ENCODE data around the gene LSAMP.

The LSAMP gene

DNA sequence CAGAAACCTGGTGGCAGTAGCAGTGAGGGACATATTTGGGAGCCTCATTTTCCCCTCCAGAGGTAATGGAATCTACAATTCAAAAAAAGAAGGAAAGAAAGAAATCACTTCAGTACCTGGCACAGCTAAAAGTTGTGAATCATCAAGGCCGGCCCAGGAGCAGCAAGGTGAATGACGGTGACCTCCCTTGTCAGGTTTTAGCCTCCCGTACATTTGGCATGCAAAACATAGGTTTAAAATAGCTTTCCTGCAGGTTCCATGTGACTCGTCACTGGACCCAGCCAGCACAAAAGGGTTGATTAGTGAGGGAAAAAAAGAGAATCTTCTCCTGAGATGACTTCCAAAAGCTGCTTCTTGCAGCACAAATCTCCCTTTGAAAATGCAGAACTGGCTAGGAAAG is 394.2 kb downstream of the LSAMP start:
- Mint-ChIP-seq H3K4me1 (no peaks in the 10 kb centered on the region), H3K27ac (no peak overlapping the region), H3K4me3 (no peak overlapping the region), H3K9me3 (no peaks in the 10 kb centered on the region), H3K36me3 (ENCODE audit: low read depth) (no peaks in the 10 kb centered on the region), H3K27me3 (ENCODE audit: low read depth, poor library complexity) (peaks cover 3% of the 10 kb centered on the region)
- TF ChIP-seq, protein P1, sequence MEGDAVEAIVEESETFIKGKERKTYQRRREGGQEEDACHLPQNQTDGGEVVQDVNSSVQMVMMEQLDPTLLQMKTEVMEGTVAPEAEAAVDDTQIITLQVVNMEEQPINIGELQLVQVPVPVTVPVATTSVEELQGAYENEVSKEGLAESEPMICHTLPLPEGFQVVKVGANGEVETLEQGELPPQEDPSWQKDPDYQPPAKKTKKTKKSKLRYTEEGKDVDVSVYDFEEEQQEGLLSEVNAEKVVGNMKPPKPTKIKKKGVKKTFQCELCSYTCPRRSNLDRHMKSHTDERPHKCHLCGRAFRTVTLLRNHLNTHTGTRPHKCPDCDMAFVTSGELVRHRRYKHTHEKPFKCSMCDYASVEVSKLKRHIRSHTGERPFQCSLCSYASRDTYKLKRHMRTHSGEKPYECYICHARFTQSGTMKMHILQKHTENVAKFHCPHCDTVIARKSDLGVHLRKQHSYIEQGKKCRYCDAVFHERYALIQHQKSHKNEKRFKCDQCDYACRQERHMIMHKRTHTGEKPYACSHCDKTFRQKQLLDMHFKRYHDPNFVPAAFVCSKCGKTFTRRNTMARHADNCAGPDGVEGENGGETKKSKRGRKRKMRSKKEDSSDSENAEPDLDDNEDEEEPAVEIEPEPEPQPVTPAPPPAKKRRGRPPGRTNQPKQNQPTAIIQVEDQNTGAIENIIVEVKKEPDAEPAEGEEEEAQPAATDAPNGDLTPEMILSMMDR (IDR thresholded peaks at IDR 0.05): no peak
- no peak for DNase-seq

DNA sequence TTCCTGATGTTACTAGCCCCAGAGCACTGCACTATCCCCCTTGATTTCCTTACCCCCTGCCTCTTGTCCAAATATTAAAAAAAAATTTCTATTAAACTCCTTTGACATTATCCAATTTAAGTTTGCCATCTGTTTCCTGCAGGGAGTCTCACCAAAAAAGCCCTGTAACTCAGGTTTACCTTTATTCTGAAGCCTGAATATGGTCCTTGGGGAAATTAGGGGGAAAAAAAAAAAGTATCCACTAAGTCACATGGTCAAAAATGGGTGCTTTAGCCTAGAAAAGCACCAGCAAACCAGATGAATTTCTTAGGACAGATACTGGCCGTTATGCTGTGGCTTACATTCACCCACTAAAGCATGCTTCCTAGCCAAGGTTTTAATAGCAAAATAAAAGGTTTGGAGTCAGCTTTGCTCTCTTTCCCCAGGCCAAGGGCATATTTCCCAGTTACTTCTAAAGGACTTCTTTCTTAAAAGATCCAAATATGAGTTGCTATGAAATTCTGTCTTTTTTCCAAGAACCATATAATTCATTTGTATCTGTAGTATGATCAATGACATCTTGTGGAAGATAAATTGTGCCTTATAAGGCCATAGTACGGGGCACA is 394.9 kb downstream of the LSAMP start:
- H3K27ac Mint-ChIP-seq: no peak overlapping the region
- H3K36me3 Mint-ChIP-seq (ENCODE audit: low read depth): no peaks in the 10 kb centered on the region
- peaks cover 3% of the 10 kb centered on the region for H3K27me3 Mint-ChIP-seq (ENCODE audit: low read depth, poor library complexity)
- H3K9me3 Mint-ChIP-seq: no peaks in the 10 kb centered on the region
- no peak for DNase-seq
- H3K4me1 Mint-ChIP-seq: no peaks in the 10 kb centered on the region
- H3K4me3 Mint-ChIP-seq: no peak overlapping the region
- TF ChIP-seq, protein P1 (IDR thresholded peaks at IDR 0.05): no peak

DNA sequence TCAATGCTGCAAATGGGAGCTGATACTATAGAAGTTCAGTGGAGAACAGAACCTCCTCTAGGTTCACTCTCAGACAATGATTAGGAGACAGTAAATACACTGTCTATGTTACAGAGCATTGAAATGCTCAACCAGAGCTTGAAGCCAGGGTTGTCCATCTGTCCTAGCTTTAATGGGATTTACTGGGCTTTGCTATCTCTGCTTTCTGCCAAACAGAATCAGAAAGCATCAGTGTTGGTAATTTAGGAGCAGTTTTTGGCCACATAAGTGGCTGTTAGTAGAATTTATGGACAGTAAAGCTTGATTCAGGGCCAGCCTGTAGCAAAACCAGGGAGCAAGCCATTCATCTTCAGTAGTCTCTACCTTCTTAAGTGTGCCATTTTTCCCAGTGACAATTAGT is 396.3 kb downstream of the LSAMP start:
- Mint-ChIP-seq H3K4me1 (no peaks in the 10 kb centered on the region), H3K27ac (no peak overlapping the region), H3K36me3 (ENCODE audit: low read depth) (no peaks in the 10 kb centered on the region), H3K4me3 (no peak overlapping the region), H3K9me3 (no peaks in the 10 kb centered on the region), H3K27me3 (ENCODE audit: low read depth, poor library complexity) (peaks cover 6% of the 10 kb centered on the region)
- TF ChIP-seq, protein P1 (IDR thresholded peaks at IDR 0.05): no peak
- DNase-seq: no peak

DNA sequence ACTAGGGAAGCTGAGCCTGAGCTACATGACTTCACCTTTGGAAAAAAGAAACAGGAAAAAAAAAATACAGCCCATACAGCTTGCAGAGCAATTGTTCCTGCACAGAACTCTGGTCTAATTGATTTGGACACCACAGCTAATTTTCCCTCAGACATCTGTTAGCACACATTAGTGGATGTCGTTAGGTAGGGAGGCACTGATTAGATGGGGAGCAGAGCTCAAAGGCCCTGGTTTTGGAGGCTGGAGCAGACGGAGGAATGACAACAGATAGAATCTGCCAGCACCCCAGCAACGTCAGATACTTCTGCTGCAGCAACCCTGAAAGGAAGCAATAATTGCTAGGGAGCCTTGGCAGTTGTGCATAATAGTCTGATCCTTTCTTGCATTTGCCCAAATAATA is 398.9 kb downstream of the LSAMP start:
- TF ChIP-seq, protein P1 (IDR thresholded peaks at IDR 0.05): no peak
- peaks cover 6% of the 10 kb centered on the region for H3K27me3 Mint-ChIP-seq (ENCODE audit: low read depth, poor library complexity)
- no peaks in the 10 kb centered on the region for H3K4me1 Mint-ChIP-seq
- peak overlapping the region; percentile 73 for H3K27ac Mint-ChIP-seq
- H3K9me3 Mint-ChIP-seq: no peaks in the 10 kb centered on the region
- no peak overlapping the region for H3K4me3 Mint-ChIP-seq
- no peaks in the 10 kb centered on the region for H3K36me3 Mint-ChIP-seq (ENCODE audit: low read depth)
- DNase-seq: no peak

DNA sequence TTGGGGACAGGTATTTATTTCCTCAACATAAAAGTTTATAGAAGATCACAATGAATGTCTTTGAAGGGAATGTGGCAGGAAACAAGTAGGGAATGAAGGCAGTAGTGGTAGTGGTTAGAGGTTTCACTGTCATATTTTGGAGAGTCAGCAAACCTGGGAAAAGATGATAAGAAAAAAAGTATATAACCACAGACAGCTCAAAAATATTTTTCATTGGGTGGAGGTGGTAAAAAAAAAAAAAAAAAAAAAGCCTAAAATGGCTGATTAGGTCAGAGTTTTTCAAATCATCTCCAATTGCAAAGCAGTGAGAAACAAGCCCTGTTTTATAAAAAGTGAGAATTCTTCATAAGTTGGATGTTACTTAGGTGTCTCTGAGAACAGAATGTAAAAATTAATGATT is 400.0 kb downstream of the LSAMP start:
- H3K4me1 Mint-ChIP-seq: no peaks in the 10 kb centered on the region
- H3K27me3 Mint-ChIP-seq (ENCODE audit: low read depth, poor library complexity): peaks cover 6% of the 10 kb centered on the region
- H3K27ac Mint-ChIP-seq: no peak overlapping the region
- no peaks in the 10 kb centered on the region for H3K36me3 Mint-ChIP-seq (ENCODE audit: low read depth)
- TF ChIP-seq, protein P1 (IDR thresholded peaks at IDR 0.05): no peak
- no peaks in the 10 kb centered on the region for H3K9me3 Mint-ChIP-seq
- no peak overlapping the region for H3K4me3 Mint-ChIP-seq
- no peak for DNase-seq

DNA sequence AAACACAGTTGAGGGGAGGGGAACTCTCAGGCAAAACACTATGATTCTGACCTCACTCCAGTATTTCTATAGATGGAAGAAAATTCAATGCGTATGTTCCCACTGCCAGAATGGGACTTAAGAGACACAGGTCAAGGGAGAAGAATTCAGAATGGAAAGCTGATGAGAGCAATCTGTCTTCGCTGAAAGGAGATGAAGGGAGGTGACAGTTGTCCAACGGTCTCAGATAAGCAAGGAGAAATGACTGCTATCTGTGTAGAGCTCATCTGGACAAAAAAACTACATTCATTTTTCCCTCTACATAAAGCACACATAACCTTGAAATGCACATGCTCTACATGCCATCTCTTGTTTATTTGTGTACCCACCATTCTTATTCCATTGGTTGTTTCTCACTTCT is 405.1 kb downstream of the LSAMP start:
- Mint-ChIP-seq H3K27me3 (ENCODE audit: low read depth, poor library complexity) (peaks cover 3% of the 10 kb centered on the region), H3K27ac (peak overlapping the region; percentile 11), H3K4me1 (peaks cover 29% of the 10 kb centered on the region), H3K36me3 (ENCODE audit: low read depth) (no peaks in the 10 kb centered on the region), H3K9me3 (no peaks in the 10 kb centered on the region), H3K4me3 (no peak overlapping the region)
- TF ChIP-seq, protein P1 (IDR thresholded peaks at IDR 0.05): no peak
- no peak for DNase-seq
